HL-60/S4 treated with phorbol 12-myristate 13-acetate at 8.2 ng/mL for 4 days and 3 days (cell line): ENCODE measurements around the gene TTC39C.
"Not testable (repeated sequence)": the region's sequence is repeated elsewhere in the genome, so short reads cannot be mapped to it uniquely, and the experiment has no call there.

ENCODE experiments used
- in situ Hi-C: fragments of 300-500 bp; cut with MboI; formaldehyde crosslinking; loops from 2 replicates; pipeline ENCODE4 v1.15.0; 2022; ENCODE audit warnings: low sequenced_read_pairs

Gene TTC39C

GRCh38 chr18:24051031-24051947 lies 36.7 kb downstream of the TTC39C start:
- in situ Hi-C loops, result no loop called here

- in situ Hi-C loops, result no loop called here
Measured at GRCh38 chr18:24052053-24052452, 37.5 kb downstream of the TTC39C start.

- in situ Hi-C loops, result no loop called here
Measured at GRCh38 chr18:24053211-24053610, 38.7 kb downstream of the TTC39C start.

GRCh38 chr18:24054130-24054529 lies 39.6 kb downstream of the TTC39C start:
- in situ Hi-C loops, result no loop called here

GRCh38 chr18:24055009-24055804 lies 40.7 kb downstream of the TTC39C start:
- in situ Hi-C loops, result no loop called here

- in situ Hi-C loops, result no loop called here
Measured at GRCh38 chr18:24055878-24056277, 41.3 kb downstream of the TTC39C start.

- in situ Hi-C loops, result no loop called here
Measured at GRCh38 chr18:24056506-24056905, 42.0 kb downstream of the TTC39C start.

- in situ Hi-C loops, result no loop called here
Measured at GRCh38 chr18:24057804-24058203, 43.2 kb downstream of the TTC39C start.

- in situ Hi-C loops, result not testable (repeated sequence)
Measured at GRCh38 chr18:24059385-24059784, 44.8 kb downstream of the TTC39C start.

- in situ Hi-C loops, result no loop called here
Measured at GRCh38 chr18:24060644-24061043, 46.1 kb downstream of the TTC39C start.

- in situ Hi-C loops, result no loop called here
Measured at GRCh38 chr18:24063121-24063731, 48.7 kb downstream of the TTC39C start.

- in situ Hi-C loops, result no loop called here
Measured at GRCh38 chr18:24064391-24065100, 50.0 kb downstream of the TTC39C start.

GRCh38 chr18:24065906-24066305 lies 51.4 kb downstream of the TTC39C start:
- in situ Hi-C loops, result no loop called here

- in situ Hi-C loops, result no loop called here
Measured at GRCh38 chr18:24068945-24069693, 54.6 kb downstream of the TTC39C start.

- in situ Hi-C loops, result no loop called here
Measured at GRCh38 chr18:24071029-24071428, 56.5 kb downstream of the TTC39C start.

GRCh38 chr18:24071779-24072178 lies 57.2 kb downstream of the TTC39C start:
- in situ Hi-C loops, result no loop called here

GRCh38 chr18:24072743-24073142 lies 58.2 kb downstream of the TTC39C start:
- in situ Hi-C loops, result no loop called here

GRCh38 chr18:24073791-24074190 lies 59.2 kb downstream of the TTC39C start:
- in situ Hi-C loops, result no loop called here

GRCh38 chr18:24074757-24075156 lies 60.2 kb downstream of the TTC39C start:
- in situ Hi-C loops, result not testable (repeated sequence)
